Pancreas (tissue), 10 donors: Measurements from ENCODE around the gene PRELP. TPM values are rescaled to one million over a fixed set of nuclear protein-coding genes. Genes with fewer than 3 reads are reported as not detected.

ENCODE experiments used
- ATAC-seq, 4 donors: fragments of 200-7000 bp; cut with Tn5 transposase; one replicate each; pipeline versions ENCODE4 v1.8.0 to v1.9.1; 2020; ENCODE audit warnings: mild to moderate bottlenecking in 4 of 4, moderate library complexity in 4 of 4
- DNase-seq, 6 donors: peaks; one replicate each; pipeline ENCODE4 v3.0.0-alpha.2; 2020
- FAIRE-seq: peaks from 2 replicates; lab custom pipeline; 2012; peaks lifted over from hg19 to GRCh38; lab: Jason Lieb, UNC
- H3K27ac ChIP-seq, 4 donors: fragments of 200-600 bp; sonication (generic); 1 replicate in 3 of 4; 2 replicates in 1 of 4; pipeline versions ENCODE4 v1.5.0 to v1.8.0; 2020
- H3K27me3 ChIP-seq, 4 donors: fragments of 200-600 bp; one replicate each; pipeline ENCODE4 v1.8.0; 2021
- H3K36me3 ChIP-seq, 3 donors: fragments of 200-600 bp; sonication (generic) in 1 of 3; one replicate each; pipeline versions ENCODE4 v1.5.0 to v1.8.0; 2020 to 2021
- H3K4me1 ChIP-seq, 3 donors: fragments of 200-600 bp; one replicate each; pipeline ENCODE4 v1.8.0; 2021
- H3K4me3 ChIP-seq, 4 donors: fragments of 200-600 bp; sonication (generic) in 2 of 4; one replicate each; pipeline versions ENCODE4 v1.5.0 to v1.8.0; 2020 to 2021
- H3K9me3 ChIP-seq, 4 donors: fragments of 200-600 bp; one replicate each; pipeline ENCODE4 v1.8.0; 2021
- WGBS, 2 donors: extraction: QIAGEN DNeasy Blood & Tissue Kit; methylation state at CpG; one replicate each; pipeline ENCODE4 v1.1.7; 2013; 5-methylcytosine and 5-hydroxymethylcytosine counted together
- intact Hi-C, 3 donors: fragments of 100-400 bp; cut with DNase I; formaldehyde crosslinking; loops; one replicate each; pipeline versions ENCODE4 v1.11.1 to v1.14.2; 2022
- polyA plus RNA-seq, 2 donors: library from polyadenylated mRNA; stranded (reverse); fragments of 200-250 nt; gene quantifications; one replicate each; pipeline ENCODE4 v1.2.3, GENCODE V29; 2013
- total RNA-seq, 6 donors: library from RNA; stranded (reverse); fragmentation: NEBNext Ultra II Directional in 4 of 6; extraction: Animal tissue kit (Norgen Biotek cat#: 25700) in 4 of 6; gene quantifications; one replicate each; pipeline versions ENCODE4 v1.2.1 to v1.2.4, GENCODE V29; 2021 to 2023
- TF ChIP-seq, protein P1 (sequence below), 4 donors: fragments of 200-600 bp; sonication (generic) in 3 of 4; IDR thresholded peaks; one replicate each; pipeline versions ENCODE4 v1.5.0 to v1.8.0; 2021; ENCODE audit warnings: antibody characterized with exemption in 4 of 4
- donor health status: healthy with polysubstance abuse.
- donor health status: DM: no; HTN: no; CAD: no; lungs with moderate emphysema.
- donor health status: DM: no; HTN: no; CAD: no.
- donor health status: control.
- donor health status: control.
- donor health status: Bipolar disorder and iron deficiency.
- donor health status: DM: yes; HTN: yes; CAD: no.
- donor health status: DM: no; HTN: no; CAD: no.
- donor health status: DM: no; HTN: no; CAD: no.
- donor health status: DM: yes; HTN: yes; CAD: no.

PRELP gene
- total and polyA plus RNA-seq, 8 donors: 1.2 to 6.6 (median 3.0) TPM

GRCh38 chr1:203499643-203500278 lies 24.2 kb downstream of the PRELP start:
- no peak for ATAC-seq
- 88% methylated on average over 7 of the region's 7 CpGs for whole genome bisulfite sequencing, 2 donors

GRCh38 chr1:203500279-203500678 lies 24.7 kb downstream of the PRELP start:
- WGBS, 2 donors: 95% methylated on average over 1 of the region's 1 CpG; no CpG with 5 or more reads in 1 of the 2 donors
- Histone ChIP-seq H3K27me3 (no peaks in the 10 kb centered on the region), H3K36me3 (no peaks in the 10 kb centered on the region), H3K4me3 (no peak overlapping the region), H3K9me3 (no peaks in the 10 kb centered on the region), H3K27ac (no peak overlapping the region), H3K4me1 (no peaks in the 10 kb centered on the region)
- ATAC-seq: no peak
- no peak for FAIRE-seq
- intact Hi-C loops: loop anchor here in 1 of 3 donors (5.0 kb wide), 1 partner anchor 202 kb away; no protein-coding TSS in a partner anchor
- TF ChIP-seq, protein P1, sequence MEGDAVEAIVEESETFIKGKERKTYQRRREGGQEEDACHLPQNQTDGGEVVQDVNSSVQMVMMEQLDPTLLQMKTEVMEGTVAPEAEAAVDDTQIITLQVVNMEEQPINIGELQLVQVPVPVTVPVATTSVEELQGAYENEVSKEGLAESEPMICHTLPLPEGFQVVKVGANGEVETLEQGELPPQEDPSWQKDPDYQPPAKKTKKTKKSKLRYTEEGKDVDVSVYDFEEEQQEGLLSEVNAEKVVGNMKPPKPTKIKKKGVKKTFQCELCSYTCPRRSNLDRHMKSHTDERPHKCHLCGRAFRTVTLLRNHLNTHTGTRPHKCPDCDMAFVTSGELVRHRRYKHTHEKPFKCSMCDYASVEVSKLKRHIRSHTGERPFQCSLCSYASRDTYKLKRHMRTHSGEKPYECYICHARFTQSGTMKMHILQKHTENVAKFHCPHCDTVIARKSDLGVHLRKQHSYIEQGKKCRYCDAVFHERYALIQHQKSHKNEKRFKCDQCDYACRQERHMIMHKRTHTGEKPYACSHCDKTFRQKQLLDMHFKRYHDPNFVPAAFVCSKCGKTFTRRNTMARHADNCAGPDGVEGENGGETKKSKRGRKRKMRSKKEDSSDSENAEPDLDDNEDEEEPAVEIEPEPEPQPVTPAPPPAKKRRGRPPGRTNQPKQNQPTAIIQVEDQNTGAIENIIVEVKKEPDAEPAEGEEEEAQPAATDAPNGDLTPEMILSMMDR (IDR thresholded peaks at IDR 0.05): no peak
- DNase-seq: no peak

More at GRCh38 chr1:203499643-203500278, 24.2 kb downstream of the PRELP start:
- Histone ChIP-seq H3K27me3 (no peaks in the 10 kb centered on the region), H3K36me3 (no peaks in the 10 kb centered on the region), H3K9me3 (no peaks in the 10 kb centered on the region), H3K4me3 (no peak overlapping the region), H3K4me1 (no peaks in the 10 kb centered on the region), H3K27ac (no peak overlapping the region)
- TF ChIP-seq, protein P1 (IDR thresholded peaks at IDR 0.05): no peak
- DNase-seq (no peak), FAIRE-seq (no peak)
- intact Hi-C loops: loop anchor here in 2 of 3 donors (5.0 to 10.0 kb wide), 2 partner anchors 203 to 205 kb away; no protein-coding TSS in a partner anchor

- 43 to 48% methylated on average over 3 of the region's 3 CpGs for WGBS, 2 donors
- no peak for FAIRE-seq
- H3K36me3 ChIP-seq: no peaks in the 10 kb centered on the region
- no peak for DNase-seq
- H3K9me3 ChIP-seq: no peaks in the 10 kb centered on the region
- TF ChIP-seq, protein P1 (IDR thresholded peaks at IDR 0.05): no peak
- no peaks in the 10 kb centered on the region for H3K4me1 ChIP-seq
- intact Hi-C loops: loop anchor here in 1 of 3 donors (5.0 kb wide), 1 partner anchor 198 kb away; no protein-coding TSS in a partner anchor
- no peak for ATAC-seq
- no peak overlapping the region for H3K4me3 ChIP-seq
- no peak overlapping the region for H3K27ac ChIP-seq
- H3K27me3 ChIP-seq: no peaks in the 10 kb centered on the region
Measured at GRCh38 chr1:203503836-203504235, 28.2 kb downstream of the PRELP start.

DNA sequence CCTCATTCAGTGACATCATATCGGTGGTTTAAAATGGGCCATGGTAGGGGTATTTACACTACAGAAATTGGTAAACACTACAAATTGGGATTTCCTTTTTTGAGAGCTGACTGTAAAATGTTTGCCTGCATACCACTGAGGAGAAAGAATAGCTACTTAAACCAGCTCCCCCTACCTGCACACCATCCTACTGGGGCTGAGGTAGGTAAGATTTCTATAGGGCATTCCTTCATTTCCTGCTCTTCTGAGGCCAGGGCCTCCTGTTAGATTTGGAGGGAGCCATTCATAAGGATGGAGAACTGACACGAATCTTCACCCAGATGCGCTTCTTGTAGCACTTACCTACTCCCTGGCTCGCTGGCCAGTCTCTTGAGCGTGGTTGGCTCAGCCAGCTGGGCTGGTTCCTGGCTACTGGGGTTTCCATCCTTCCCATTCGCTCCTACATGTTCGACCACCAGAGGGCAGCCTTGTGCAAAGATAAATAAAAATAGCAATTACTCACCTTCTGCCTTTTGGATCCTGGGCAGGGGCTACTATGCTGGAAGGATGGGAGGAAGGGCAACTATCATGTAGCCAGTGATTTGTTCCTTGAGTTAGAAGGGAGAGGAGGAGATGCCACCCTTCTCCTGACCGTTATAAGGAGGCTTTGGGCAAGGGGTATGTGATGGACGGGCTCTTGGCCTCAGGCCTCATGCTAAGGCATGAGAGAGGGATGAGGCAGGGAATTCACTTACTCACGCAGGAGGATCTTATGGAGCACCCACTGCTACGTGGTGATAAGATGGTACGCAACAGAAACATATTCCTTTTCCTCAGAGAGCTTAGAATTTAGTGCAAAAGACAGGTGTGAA lies 29.0 kb downstream of the PRELP start:
- ATAC-seq (peak; percentile 86 to 97 (median 92)), DNase-seq (peak; percentile 72 to 90 (median 88)), FAIRE-seq (no peak)
- no peaks in the 10 kb centered on the region for H3K27me3 ChIP-seq
- WGBS, 2 donors: 26% methylated on average over 12 of the region's 12 CpGs
- TF ChIP-seq, protein P1 (IDR thresholded peaks at IDR 0.05): peak; percentile 59 to 85 (median 71)
- no peaks in the 10 kb centered on the region for H3K36me3 ChIP-seq
- no peak overlapping the region for H3K4me3 ChIP-seq
- H3K9me3 ChIP-seq: no peaks in the 10 kb centered on the region
- H3K4me1 ChIP-seq: no peaks in the 10 kb centered on the region
- H3K27ac ChIP-seq: no peak overlapping the region
- intact Hi-C loops: loop anchor here in 2 of 3 donors (5.0 kb wide), 1 partner anchor 198 kb away; no protein-coding TSS in a partner anchor
